HEK293 (cell line): ENCODE data around the gene SELENOS.
"Not testable (repeated sequence)": the region's sequence is repeated elsewhere in the genome, so short reads cannot be mapped to it uniquely, and the experiment has no call there.

Experiments used
- CTCF ChIA-PET: fragments of 350-600 bp; formaldehyde crosslinking; extraction: SDS; loops from one replicate; lab custom pipeline; 2021; ENCODE audit warnings: antibody characterized with exemption; lab: Yijun Ruan, JAX
- POLR2A ChIA-PET: fragments of 300-600 bp; formaldehyde crosslinking; extraction: SDS; loops from one replicate; lab custom pipeline; 2020; ENCODE audit warnings: antibody characterized with exemption, inconsistent platforms; lab: Yijun Ruan, JAX
- H3K27ac ChIP-seq: fragments of 200-500 bp; sonication (Bioruptor generic); 2 replicates; pipeline ENCODE4 v1.5.1; 2014; ENCODE audit warnings: low read depth, low read length, control low read depth, inconsistent platforms; ENCODE audit errors: extremely low read depth
- H3K36me3 ChIP-seq, 2 experiments: fragments of 200-500 bp in 1 of 2; sonication (Bioruptor generic) in 1 of 2; 1 replicate in 1 of 2; 2 replicates in 1 of 2; pipeline ENCODE4 v1.5.1; 2014 to 2017; ENCODE audit warnings: inconsistent platforms in 2 of 2, low read length in 2 of 2; ENCODE audit not compliant: control insufficient read depth in 2 of 2, insufficient read depth in 1 of 2
- H3K4me1 ChIP-seq: fragments of 200-500 bp; sonication (Bioruptor generic); 2 replicates; pipeline ENCODE4 v1.5.1; 2014; ENCODE audit warnings: mild to moderate bottlenecking, low read length, inconsistent platforms; ENCODE audit not compliant: control insufficient read depth, insufficient read depth
- H3K4me3 ChIP-seq: 2 replicates; pipeline ENCODE4 v1.5.1; 2011; ENCODE audit warnings: low read depth, mild to moderate bottlenecking, control low read depth, low read length, moderate library complexity
- H3K9me3 ChIP-seq: fragments of 200-500 bp; sonication (Bioruptor generic); 2 replicates; pipeline ENCODE4 v1.5.1; 2014; ENCODE audit warnings: low read depth, low read length, inconsistent platforms; ENCODE audit not compliant: control insufficient read depth, insufficient read depth
- GLIS1 ChIP-seq: fragments of 450-650 bp; formaldehyde crosslinking; IDR thresholded peaks from 2 replicates; pipeline ENCODE4 v1.5.1; 2016; ENCODE audit warnings: missing biosample characterization, missing genetic modification characterization
- KLF8 ChIP-seq: fragments of 450-650 bp; formaldehyde crosslinking; IDR thresholded peaks from 2 replicates; pipeline ENCODE4 v1.5.1; 2016; ENCODE audit warnings: missing biosample characterization, missing genetic modification characterization
- ZBTB7A ChIP-seq: fragments of 450-650 bp; formaldehyde crosslinking; IDR thresholded peaks from 2 replicates; pipeline ENCODE4 v1.5.1; 2016; ENCODE audit warnings: low read depth, missing biosample characterization, missing genetic modification characterization
- ZNF112 ChIP-seq: fragments of 450-650 bp; formaldehyde crosslinking; IDR thresholded peaks from 2 replicates; pipeline ENCODE4 v1.5.0; 2017; ENCODE audit warnings: missing biosample characterization, missing genetic modification characterization
- ZNF146 ChIP-seq: fragments of 450-650 bp; formaldehyde crosslinking; IDR thresholded peaks from 2 replicates; pipeline ENCODE4 v1.5.1; 2016; ENCODE audit warnings: missing biosample characterization, missing genetic modification characterization
- ZNF350 ChIP-seq: fragments of 450-650 bp; formaldehyde crosslinking; IDR thresholded peaks from 2 replicates; pipeline ENCODE4 v1.5.0; 2017; ENCODE audit warnings: missing biosample characterization, mild to moderate bottlenecking, missing genetic modification characterization
- ZNF433 ChIP-seq: fragments of 450-650 bp; formaldehyde crosslinking; IDR thresholded peaks from 2 replicates; pipeline ENCODE4 v1.5.1; 2016; ENCODE audit warnings: missing biosample characterization, missing genetic modification characterization, low read depth
- ZNF48 ChIP-seq: fragments of 450-650 bp; formaldehyde crosslinking; IDR thresholded peaks from 2 replicates; pipeline ENCODE4 v1.5.1; 2016; ENCODE audit warnings: missing biosample characterization, missing genetic modification characterization
- ZNF654 ChIP-seq: fragments of 450-650 bp; formaldehyde crosslinking; IDR thresholded peaks from 2 replicates; pipeline ENCODE4 v1.5.1; 2016; ENCODE audit warnings: low read depth, missing biosample characterization, missing genetic modification characterization
- ZNF660 ChIP-seq: fragments of 450-650 bp; IDR thresholded peaks from 2 replicates; pipeline ENCODE4 v1.5.1; 2018; ENCODE audit warnings: missing biosample characterization, mild to moderate bottlenecking, missing genetic modification characterization
- ZSCAN23 ChIP-seq: fragments of 450-650 bp; formaldehyde crosslinking; IDR thresholded peaks from 2 replicates; pipeline ENCODE4 v1.5.1; 2016; ENCODE audit warnings: missing biosample characterization, missing genetic modification characterization
- TF ChIP-seq, protein P1 (sequence below): fragments of 450-650 bp; formaldehyde crosslinking; IDR thresholded peaks from 2 replicates; pipeline ENCODE4 v1.5.1; 2016; ENCODE audit warnings: missing biosample characterization, missing genetic modification characterization
- TF ChIP-seq, protein P2 (sequence below): fragments of 450-650 bp; formaldehyde crosslinking; IDR thresholded peaks from 2 replicates; pipeline ENCODE4 v1.5.1; 2016; ENCODE audit warnings: missing biosample characterization, missing genetic modification characterization
- TF ChIP-seq, protein P3 (sequence below): fragments of 450-650 bp; formaldehyde crosslinking; IDR thresholded peaks from 2 replicates; pipeline ENCODE4 v1.5.1; 2016; ENCODE audit warnings: missing biosample characterization, missing genetic modification characterization, borderline replicate concordance
- TF ChIP-seq, protein P4 (sequence below): fragments of 450-650 bp; formaldehyde crosslinking; IDR thresholded peaks from 2 replicates; pipeline ENCODE4 v1.5.1; 2017; ENCODE audit warnings: missing biosample characterization, missing genetic modification characterization

Gene SELENOS

DNA sequence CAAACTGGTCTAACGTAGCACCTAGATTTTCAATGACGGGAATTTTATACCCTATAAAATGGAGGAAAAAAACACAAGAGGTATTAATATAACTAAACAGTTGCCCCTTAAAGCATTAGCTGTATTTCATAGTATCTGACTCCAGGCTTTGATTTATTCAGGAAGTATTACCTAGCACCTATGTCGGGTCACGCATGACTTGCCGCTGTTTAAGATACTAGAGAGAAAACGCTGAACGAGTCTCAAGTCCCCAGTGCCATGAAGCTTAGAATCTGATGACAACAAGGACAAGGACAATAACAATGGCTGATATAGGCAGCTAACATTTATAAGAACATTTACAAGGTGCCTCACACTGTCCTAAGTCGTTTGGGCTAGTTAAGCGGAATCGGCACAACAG, 15.8 kb upstream of the SELENOS start (continued):
- TF ChIP-seq, protein P1, sequence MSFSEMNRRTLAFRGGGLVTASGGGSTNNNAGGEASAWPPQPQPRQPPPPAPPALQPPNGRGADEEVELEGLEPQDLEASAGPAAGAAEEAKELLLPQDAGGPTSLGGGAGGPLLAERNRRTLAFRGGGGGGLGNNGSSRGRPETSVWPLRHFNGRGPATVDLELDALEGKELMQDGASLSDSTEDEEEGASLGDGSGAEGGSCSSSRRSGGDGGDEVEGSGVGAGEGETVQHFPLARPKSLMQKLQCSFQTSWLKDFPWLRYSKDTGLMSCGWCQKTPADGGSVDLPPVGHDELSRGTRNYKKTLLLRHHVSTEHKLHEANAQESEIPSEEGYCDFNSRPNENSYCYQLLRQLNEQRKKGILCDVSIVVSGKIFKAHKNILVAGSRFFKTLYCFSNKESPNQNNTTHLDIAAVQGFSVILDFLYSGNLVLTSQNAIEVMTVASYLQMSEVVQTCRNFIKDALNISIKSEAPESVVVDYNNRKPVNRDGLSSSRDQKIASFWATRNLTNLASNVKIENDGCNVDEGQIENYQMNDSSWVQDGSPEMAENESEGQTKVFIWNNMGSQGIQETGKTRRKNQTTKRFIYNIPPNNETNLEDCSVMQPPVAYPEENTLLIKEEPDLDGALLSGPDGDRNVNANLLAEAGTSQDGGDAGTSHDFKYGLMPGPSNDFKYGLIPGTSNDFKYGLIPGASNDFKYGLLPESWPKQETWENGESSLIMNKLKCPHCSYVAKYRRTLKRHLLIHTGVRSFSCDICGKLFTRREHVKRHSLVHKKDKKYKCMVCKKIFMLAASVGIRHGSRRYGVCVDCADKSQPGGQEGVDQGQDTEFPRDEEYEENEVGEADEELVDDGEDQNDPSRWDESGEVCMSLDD (tag by site-specific recombination), result no peak
- TF ChIP-seq ZNF350, result no peak

DNA sequence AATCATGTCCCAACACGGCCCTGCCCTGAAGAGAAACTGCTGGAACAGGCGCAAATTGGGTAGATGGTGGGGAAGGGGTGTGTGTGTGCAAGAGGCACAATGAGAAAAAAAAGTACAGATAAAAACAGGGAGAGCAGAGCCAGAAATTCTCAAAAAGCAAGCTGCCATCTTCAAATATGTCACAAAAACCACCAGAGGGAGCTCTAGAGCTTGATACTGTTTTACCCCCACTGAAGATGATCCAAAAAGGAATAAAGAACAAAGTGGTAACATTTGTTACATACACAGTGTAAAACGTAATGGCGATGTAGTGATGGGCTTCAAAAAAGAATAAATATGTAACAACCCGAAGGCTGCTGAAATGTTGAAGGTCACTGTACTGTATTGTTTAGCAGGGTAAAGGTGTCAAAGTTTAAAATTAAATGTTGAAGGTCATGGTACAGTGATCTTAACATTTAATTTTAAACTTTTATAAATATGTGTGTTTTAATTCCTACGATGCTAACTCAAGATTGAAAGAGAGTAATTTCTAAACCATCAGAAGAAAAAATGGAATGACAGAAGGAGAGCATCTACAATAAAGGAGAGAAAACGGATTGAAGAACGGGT, 11.7 kb upstream of the SELENOS start:
- peaks cover 3% of the 10 kb centered on the region for H3K4me1 ChIP-seq
- H3K4me3 ChIP-seq, result no peak overlapping the region
- TF ChIP-seq, protein P2, sequence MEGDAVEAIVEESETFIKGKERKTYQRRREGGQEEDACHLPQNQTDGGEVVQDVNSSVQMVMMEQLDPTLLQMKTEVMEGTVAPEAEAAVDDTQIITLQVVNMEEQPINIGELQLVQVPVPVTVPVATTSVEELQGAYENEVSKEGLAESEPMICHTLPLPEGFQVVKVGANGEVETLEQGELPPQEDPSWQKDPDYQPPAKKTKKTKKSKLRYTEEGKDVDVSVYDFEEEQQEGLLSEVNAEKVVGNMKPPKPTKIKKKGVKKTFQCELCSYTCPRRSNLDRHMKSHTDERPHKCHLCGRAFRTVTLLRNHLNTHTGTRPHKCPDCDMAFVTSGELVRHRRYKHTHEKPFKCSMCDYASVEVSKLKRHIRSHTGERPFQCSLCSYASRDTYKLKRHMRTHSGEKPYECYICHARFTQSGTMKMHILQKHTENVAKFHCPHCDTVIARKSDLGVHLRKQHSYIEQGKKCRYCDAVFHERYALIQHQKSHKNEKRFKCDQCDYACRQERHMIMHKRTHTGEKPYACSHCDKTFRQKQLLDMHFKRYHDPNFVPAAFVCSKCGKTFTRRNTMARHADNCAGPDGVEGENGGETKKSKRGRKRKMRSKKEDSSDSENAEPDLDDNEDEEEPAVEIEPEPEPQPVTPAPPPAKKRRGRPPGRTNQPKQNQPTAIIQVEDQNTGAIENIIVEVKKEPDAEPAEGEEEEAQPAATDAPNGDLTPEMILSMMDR (tag by site-specific recombination), result peak; percentile 50; the same call in 1 of the 2 replicates
- peak; percentile 24; the same call in 1 of the 2 replicates for TF ChIP-seq GLIS1 (tag by site-specific recombination)
- TF ChIP-seq ZSCAN23 (tag by site-specific recombination), result no peak
- peak; percentile 47 for TF ChIP-seq ZNF654
- ChIA-PET CTCF (interaction anchor here (0.6 to 4.0 kb wide), 19 partner anchors 9 to 682 kb away, joined by 3 to 37 read pairs (median 5); no protein-coding TSS in a partner anchor), POLR2A (no interaction called here)
- peaks cover 61 to 80% of the 10 kb centered on the region in 2 experiments for H3K36me3 ChIP-seq
- no peaks in the 10 kb centered on the region for H3K9me3 ChIP-seq
- no peak overlapping the region for H3K27ac ChIP-seq

DNA sequence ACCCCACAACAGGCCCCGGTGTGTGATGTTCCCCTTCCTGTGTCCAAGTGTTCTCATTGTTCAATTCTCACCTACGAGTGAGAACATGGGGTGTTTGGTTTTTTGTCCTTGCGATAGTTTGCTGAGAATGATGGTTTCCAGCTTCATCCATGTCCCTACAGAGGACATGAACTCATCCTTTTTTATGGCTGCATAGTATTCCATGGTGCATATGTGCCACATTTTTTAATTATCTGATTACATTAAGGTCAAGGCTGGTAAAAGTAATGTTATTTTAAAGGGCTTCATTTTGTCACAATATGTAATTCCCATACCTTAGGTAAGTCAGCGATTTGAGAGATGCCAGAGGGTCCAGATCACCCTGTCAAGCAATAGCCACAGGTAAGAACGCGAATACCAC, 10.1 kb upstream of the SELENOS start:
- H3K27ac ChIP-seq, H3K4me3 ChIP-seq, H3K4me1 ChIP-seq, H3K9me3 ChIP-seq, POLR2A ChIA-PET: not testable (repeated sequence)
- peak; percentile 99 for TF ChIP-seq ZNF146 (tag by site-specific recombination)
- H3K36me3 ChIP-seq, result peaks cover 75 to 95% of the 10 kb centered on the region in 2 experiments
- CTCF ChIA-PET, result interaction anchor here (0.7 to 4.0 kb wide), 6 partner anchors 8 to 382 kb away, joined by 3 to 37 read pairs (median 4); no protein-coding TSS in a partner anchor

DNA sequence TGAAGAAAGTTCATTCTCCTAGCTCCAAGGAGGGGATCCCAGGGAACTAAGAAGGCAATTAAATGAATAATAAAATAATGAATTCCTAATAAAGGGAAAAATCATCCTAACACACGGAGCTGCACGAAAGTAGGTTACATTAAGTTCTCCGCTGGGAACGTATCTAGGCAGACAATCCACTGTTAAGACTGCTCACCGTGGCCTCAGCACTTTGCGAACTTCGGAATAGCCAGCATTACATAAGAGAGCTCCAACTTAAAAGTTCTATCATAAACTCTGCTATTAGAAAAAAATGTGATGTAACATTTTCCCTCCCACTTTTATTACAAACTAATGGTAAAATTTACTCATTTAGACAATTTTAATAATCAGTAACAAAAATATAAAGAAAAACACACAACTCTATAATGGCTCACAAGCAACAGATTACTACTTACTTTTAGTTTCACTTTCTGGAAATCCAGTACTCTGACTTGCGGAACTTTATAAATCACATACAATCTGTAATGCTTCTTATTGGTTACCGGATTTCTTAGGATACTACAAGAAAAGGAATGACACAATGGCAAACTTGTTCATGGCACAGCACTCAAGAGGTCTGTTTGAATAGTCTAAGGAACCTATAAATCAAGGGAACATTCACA, 9.3 kb upstream of the SELENOS start:
- peaks cover 77 to 95% of the 10 kb centered on the region in 2 experiments for H3K36me3 ChIP-seq
- no peaks in the 10 kb centered on the region; the same call in 1 of the 2 replicates for H3K4me1 ChIP-seq
- no peak for TF ChIP-seq ZNF48 (tag by site-specific recombination)
- TF ChIP-seq, protein P3, sequence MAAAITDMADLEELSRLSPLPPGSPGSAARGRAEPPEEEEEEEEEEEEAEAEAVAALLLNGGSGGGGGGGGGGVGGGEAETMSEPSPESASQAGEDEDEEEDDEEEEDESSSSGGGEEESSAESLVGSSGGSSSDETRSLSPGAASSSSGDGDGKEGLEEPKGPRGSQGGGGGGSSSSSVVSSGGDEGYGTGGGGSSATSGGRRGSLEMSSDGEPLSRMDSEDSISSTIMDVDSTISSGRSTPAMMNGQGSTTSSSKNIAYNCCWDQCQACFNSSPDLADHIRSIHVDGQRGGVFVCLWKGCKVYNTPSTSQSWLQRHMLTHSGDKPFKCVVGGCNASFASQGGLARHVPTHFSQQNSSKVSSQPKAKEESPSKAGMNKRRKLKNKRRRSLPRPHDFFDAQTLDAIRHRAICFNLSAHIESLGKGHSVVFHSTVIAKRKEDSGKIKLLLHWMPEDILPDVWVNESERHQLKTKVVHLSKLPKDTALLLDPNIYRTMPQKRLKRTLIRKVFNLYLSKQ (tag by site-specific recombination), result no peak
- TF ChIP-seq ZSCAN23 (tag by site-specific recombination), result no peak
- no peak for TF ChIP-seq KLF8
- TF ChIP-seq ZNF660 (tag by site-specific recombination), result no peak
- TF ChIP-seq, protein P1 (tag by site-specific recombination), result no peak
- TF ChIP-seq, protein P4, sequence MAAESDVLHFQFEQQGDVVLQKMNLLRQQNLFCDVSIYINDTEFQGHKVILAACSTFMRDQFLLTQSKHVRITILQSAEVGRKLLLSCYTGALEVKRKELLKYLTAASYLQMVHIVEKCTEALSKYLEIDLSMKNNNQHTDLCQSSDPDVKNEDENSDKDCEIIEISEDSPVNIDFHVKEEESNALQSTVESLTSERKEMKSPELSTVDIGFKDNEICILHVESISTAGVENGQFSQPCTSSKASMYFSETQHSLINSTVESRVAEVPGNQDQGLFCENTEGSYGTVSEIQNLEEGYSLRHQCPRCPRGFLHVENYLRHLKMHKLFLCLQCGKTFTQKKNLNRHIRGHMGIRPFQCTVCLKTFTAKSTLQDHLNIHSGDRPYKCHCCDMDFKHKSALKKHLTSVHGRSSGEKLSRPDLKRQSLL (tag by site-specific recombination), result no peak
- no peak for TF ChIP-seq ZNF433 (tag by site-specific recombination)
- TF ChIP-seq ZNF112 (tag by site-specific recombination), result no peak
- no peak for TF ChIP-seq ZBTB7A (tag by site-specific recombination)
- POLR2A ChIA-PET, result no interaction called here
- no peak overlapping the region for H3K4me3 ChIP-seq
- no peaks in the 10 kb centered on the region for H3K9me3 ChIP-seq
- H3K27ac ChIP-seq, result no peak overlapping the region
- CTCF ChIA-PET, result interaction anchor here (0.6 kb wide), 1 partner anchor 13 kb away, joined by 3 read pairs; no protein-coding TSS in a partner anchor
